Measurements from ENCODE around the gene ZDBF2. TPM values are rescaled to one million over a fixed set of nuclear protein-coding genes. Genes with fewer than 3 reads are reported as not detected.

Gene ZDBF2
- total and polyA plus RNA-seq, 2 of the 8 experiments (the other 6 are each of a cell fraction or from before 2014, with no cell fraction given), result 1.5 to 17.2 TPM

DNA sequence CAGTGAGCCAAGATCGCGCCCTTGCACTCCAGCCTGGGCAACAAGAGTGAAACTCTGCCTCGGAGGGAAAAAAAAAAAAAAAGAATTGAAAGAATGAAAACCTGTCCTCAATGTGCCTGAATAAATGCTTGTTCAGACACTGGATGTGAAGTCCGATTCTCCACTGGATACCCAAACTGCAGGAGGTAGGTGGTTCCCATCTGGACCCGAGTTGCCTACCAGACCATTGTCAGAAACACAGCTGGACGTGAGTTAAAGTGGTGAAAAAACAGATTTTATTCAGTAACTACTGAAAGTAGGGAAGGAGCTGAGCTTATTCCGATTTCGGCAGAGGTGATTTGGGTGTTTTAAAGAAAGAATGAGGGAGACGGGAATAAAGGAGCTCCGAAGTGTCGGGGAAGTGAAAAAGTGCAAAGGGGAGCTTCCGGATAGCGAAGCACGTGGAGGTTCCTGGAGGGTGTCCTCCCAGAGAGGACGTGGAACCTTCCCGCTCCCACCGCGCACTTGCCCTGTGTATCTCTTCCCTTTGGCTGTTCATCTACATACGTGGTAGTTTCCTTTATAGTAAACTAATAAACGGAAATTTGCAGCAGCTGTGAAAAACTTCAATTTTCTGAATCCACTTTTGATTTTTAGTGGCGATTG is 10.4 kb upstream of the ZDBF2 start:
- no peak for FAIRE-seq
- WGBS, 2 experiments (ENCODE audit: extremely low coverage in 1 of 2, insufficient coverage in 1 of 2, insufficient read length in 1 of 2, insufficient replicate concordance in 2 of 2, low coverage in 1 of 2, low lambda C conversion rate in 2 of 2, missing lambda C conversion rate in 1 of 2), result 50% methylated on average over 20 of the region's 21 CpGs; no CpG with 5 or more reads in 1 of the 2 experiments
- CTCF ChIA-PET (ENCODE audit: partially characterized antibody), result interaction anchor here (0.9 to 1.5 kb wide), 4 partner anchors 10 to 293 kb away, joined by 3 to 4 read pairs (median 3); no protein-coding TSS in a partner anchor
- TF ChIP-seq SUZ12 (IDR thresholded peaks at IDR 0.05; ENCODE audit: low read length) (peak; percentile 81), HDAC6 (IDR thresholded peaks at IDR 0.05; ENCODE audit: low read depth, low read length) (no peak), RNF2 (IDR thresholded peaks at IDR 0.05; ENCODE audit: borderline replicate concordance, low read depth, low read length, missing control alignments, poor library complexity, severe bottlenecking) (peak; percentile 61), SIN3A (conservative IDR thresholded peaks at IDR 0.05 in 1 of 2, IDR thresholded peaks at IDR 0.05 in 1 of 2; ENCODE audit: low read depth in 1 of 2, low read length in 2 of 2) (no peak), BACH1 (IDR thresholded peaks at IDR 0.05; ENCODE audit: low read length) (no peak), EZH2 (IDR thresholded peaks at IDR 0.05; ENCODE audit: low read depth, low read length, severe bottlenecking) (peak; percentile 58), TCF12 (IDR thresholded peaks at IDR 0.05; ENCODE audit: low read depth, low read length) (0 out of 2 replicates have a peak, but pooled peaks have one; percentile 22)
- TF ChIP-seq, protein P1, sequence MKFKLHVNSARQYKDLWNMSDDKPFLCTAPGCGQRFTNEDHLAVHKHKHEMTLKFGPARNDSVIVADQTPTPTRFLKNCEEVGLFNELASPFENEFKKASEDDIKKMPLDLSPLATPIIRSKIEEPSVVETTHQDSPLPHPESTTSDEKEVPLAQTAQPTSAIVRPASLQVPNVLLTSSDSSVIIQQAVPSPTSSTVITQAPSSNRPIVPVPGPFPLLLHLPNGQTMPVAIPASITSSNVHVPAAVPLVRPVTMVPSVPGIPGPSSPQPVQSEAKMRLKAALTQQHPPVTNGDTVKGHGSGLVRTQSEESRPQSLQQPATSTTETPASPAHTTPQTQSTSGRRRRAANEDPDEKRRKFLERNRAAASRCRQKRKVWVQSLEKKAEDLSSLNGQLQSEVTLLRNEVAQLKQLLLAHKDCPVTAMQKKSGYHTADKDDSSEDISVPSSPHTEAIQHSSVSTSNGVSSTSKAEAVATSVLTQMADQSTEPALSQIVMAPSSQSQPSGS (IDR thresholded peaks at IDR 0.05; ENCODE audit: low read length), result no peak

More for the DNA sequence above, 10.4 kb upstream of the ZDBF2 start:
- Histone ChIP-seq H3K4me2 (ENCODE audit: insufficient read depth in 1 of 2, low read depth in 2 of 2, low read length in 2 of 2) (peak overlapping the region in 1 of 2 experiments; percentile 36; a peak in 1 of 4 replicates), H4K5ac (ENCODE audit: insufficient read length, low read depth, low read length) (no peak overlapping the region), H3K4ac (replicated peaks; ENCODE audit: insufficient read length, low read depth, low read length) (no peak overlapping the region), H3K18ac (ENCODE audit: extremely low read depth, low read length) (no peak overlapping the region), H4K20me1 (replicated peaks in 1 of 2; ENCODE audit: control insufficient read depth in 1 of 2, insufficient read depth in 2 of 2, low read length in 2 of 2) (peaks cover 0 to 4% of the 10 kb centered on the region in 2 experiments), H3K27ac (ENCODE audit: low read depth, low read length) (no peak overlapping the region), H3K4me1 (replicated peaks in 1 of 4; ENCODE audit: control insufficient read depth in 3 of 4, insufficient read depth in 4 of 4, low read length in 3 of 4) (peaks cover 2 to 6% (median 4%) of the 10 kb centered on the region in 4 experiments; a peak in 4 of 7 replicates), H2BK120ac (replicated peaks; ENCODE audit: low read depth, low read length) (peak overlapping the region; percentile 47), H4K8ac (ENCODE audit: extremely low read depth, insufficient read depth, low read length) (no peak overlapping the region), H2AFZ (ENCODE audit: low read length) (no peak overlapping the region), H3K4me3 (ENCODE audit: extremely low read depth in 1 of 4, insufficient read depth in 2 of 4, low read depth in 3 of 4, low read length in 4 of 4) (peak overlapping the region in 1 of 4 experiments; percentile 26; a peak in 3 of 8 replicates), H3K79me2 (ENCODE audit: control insufficient read depth in 1 of 2, insufficient read depth in 2 of 2, low read length in 2 of 2) (no peaks in the 10 kb centered on the region), H2BK12ac (ENCODE audit: low read depth, low read length) (0 out of 2 replicates have a peak overlapping the region, but pooled peaks have one; percentile 10), H3K36me3 (ENCODE audit: control insufficient read depth in 2 of 4, insufficient read depth in 4 of 4, low read length in 3 of 4) (no peaks in the 10 kb centered on the region), H2BK5ac (ENCODE audit: low read depth, low read length) (no peak overlapping the region), H3K23me2 (ENCODE audit: low read depth, low read length) (no peaks in the 10 kb centered on the region; the same call in 1 of the 2 replicates), H2BK20ac (ENCODE audit: low read length) (no peak overlapping the region), H3K9me3 (ENCODE audit: insufficient read depth in 2 of 2, low read depth in 1 of 2, low read length in 1 of 2) (no peaks in the 10 kb centered on the region), H3K23ac (ENCODE audit: insufficient read length) (no peak overlapping the region), H2AK5ac (ENCODE audit: low read depth, low read length) (no peak overlapping the region), H3K14ac (ENCODE audit: insufficient read length) (no peak overlapping the region), H4K91ac (replicated peaks; ENCODE audit: insufficient read length, low read length) (no peak overlapping the region), H2BK15ac (ENCODE audit: low read length) (no peak overlapping the region), H3K56ac (replicated peaks; ENCODE audit: insufficient read length, low read depth, low read length) (no peak overlapping the region), H3K9ac (replicated peaks in 1 of 4; ENCODE audit: extremely low read depth in 1 of 4, low read depth in 3 of 4, low read length in 3 of 4) (no peak overlapping the region), H3K27me3 (replicated peaks in 1 of 4; ENCODE audit: control insufficient read depth in 3 of 4, extremely low read depth in 1 of 4, insufficient read depth in 3 of 4, low read length in 3 of 4) (peaks cover 60 to 100% (median 93%) of the 10 kb centered on the region in 4 experiments), H3K79me1 (ENCODE audit: low read depth, low read length) (no peaks in the 10 kb centered on the region)
- POLR2A ChIA-PET (ENCODE audit: partially characterized antibody), result interaction anchor here (1.6 to 2.1 kb wide), 2 partner anchors 10 to 105 kb away, joined by 3 to 9 read pairs; partner anchors contain the start of genes EEF1B2, NDUFS1 and ZDBF2
- DNase-seq (ENCODE audit: low read depth in 1 of 2, low spot score in 2 of 2), result no peak

Measured in H1 (cell line).